MV-4-11 (cell line): ENCODE measurements around the gene GIGYF2.
"Not testable (repeated sequence)": the region's sequence is repeated elsewhere in the genome, so short reads cannot be mapped to it uniquely, and the experiment has no call there.

Experiments
- DNase-seq: peaks from one replicate; lab custom pipeline; 2025; lab: John Stamatoyannopoulos, UW

Gene GIGYF2

GRCh38 chr2:232809349-232810124, 112.4 kb downstream of the GIGYF2 start:
- DNase-seq: no peak

DNA sequence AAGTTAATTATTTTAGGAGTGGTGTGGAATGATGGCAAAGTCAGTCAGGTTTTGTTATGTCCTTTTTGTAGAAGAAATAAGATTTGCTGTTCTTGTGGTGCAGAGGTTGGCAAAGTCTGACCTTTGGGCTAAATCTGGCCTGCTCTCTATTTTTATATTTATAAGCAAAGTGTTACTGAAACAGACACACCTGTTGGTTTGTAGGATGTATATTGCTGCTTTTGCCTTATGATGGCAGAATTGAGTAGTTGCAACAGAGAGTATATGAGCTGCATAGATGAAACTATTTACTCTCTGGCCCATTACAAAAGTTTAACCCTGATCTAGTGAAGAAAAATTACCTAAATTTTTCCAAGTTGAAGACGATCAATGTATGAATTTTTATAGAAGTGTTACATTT, 113.3 kb downstream of the GIGYF2 start:
- no peak for DNase-seq

DNA sequence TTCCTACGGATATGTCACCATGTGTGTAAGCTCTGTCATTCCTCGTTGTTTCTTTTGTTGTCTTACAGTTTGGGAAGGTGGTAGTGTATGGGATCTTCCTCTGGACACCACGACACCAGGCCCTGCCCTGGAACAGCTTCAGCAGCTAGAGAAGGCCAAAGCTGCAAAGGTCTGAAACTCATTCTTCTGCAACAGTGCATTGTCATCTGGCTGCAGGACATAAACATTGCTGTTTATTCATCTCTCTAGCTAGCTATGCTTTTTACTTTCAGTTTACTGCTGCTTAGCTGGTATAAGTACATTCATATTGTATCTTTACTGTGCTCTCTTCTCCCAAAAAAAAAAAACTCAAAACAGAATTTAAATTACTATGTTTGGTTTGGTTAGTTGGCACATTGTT, 118.4 kb downstream of the GIGYF2 start:
- no peak for DNase-seq

DNA sequence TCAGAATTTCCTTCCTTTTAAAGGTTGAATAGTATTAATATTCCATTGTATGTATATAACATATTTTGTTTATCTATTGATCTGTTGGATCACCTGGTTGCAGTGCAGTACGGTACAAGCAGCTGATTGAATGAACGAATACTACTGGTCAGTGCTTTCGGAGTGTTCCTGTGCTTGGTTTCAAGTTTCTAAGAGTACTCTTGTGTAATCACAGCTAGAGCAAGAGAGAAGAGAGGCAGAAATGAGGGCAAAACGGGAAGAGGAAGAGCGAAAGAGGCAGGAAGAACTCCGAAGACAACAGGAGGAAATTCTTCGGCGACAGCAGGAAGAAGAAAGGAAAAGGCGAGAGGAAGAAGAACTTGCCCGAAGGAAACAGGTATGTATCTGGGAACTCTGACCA, 119.5 kb downstream of the GIGYF2 start:
- DNase-seq: peak; percentile 44

- DNase-seq: no peak
Measured at GRCh38 chr2:232817756-232818155, 120.6 kb downstream of the GIGYF2 start.

GRCh38 chr2:232829988-232830387, 132.9 kb downstream of the GIGYF2 start:
- no peak for DNase-seq

DNA sequence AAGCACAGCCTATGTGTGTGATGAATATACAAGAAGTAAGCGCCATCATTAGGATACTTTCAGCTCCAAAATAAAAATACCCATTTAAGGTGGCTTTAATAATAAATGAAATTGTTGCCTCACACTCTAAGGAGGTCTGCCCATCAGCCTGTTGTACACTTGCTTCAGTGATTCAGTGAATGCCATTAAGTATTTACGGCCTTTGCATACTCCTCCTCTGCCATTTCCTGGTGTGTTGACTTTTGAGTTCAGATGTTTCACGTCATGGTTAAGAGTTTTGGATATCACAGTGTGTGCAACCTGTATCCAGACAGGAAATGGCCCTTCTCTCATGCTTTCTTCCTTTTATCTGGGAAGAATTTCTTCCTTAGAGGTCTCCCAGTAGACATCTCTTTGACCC, 134.4 kb downstream of the GIGYF2 start:
- no peak for DNase-seq

DNA sequence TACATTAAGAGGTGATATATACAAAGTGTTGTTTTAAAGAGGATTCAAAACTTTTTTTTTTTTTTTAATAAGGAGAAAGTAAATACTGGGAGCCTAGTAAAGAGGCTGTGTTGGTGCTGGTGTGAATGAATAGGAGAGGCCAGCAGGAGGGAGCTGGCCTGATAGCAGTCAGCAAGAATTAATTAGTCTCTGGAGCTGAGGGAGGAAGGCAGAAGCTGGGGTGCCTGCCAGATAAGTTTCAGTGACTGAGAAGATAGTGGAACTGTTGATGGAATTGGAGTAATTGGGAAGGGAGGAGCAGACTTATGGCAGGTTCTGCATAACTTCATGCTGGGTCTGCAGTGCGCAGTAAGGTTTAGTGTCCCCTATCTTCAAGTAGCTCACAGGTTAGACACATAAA, 136.7 kb downstream of the GIGYF2 start:
- DNase-seq: no peak

DNA sequence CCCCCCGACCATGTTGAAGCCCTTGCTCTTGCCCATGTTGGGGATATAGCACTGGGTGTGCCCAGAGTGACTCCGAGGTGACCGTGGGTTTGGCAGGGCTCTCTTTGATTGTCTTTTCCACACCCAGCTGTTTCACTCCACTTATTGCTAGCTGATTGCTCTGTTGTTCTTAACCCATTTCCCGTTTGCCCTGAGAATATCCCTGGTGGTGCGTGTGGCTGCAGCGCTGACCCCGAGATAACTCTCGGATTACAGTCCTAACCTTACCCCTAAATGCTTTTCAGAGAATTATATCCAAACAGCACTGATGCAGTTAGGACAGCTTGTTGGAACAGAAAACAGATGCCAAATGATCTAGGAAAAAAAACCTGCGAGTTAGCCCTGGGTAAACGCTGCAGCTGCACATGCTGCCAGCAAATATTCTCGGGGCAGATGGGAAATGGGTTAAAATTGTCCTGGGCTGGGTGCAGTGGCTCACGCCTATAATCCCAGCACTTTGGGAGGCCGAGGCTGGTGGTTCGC, 138.6 kb downstream of the GIGYF2 start:
- no peak for DNase-seq

DNA sequence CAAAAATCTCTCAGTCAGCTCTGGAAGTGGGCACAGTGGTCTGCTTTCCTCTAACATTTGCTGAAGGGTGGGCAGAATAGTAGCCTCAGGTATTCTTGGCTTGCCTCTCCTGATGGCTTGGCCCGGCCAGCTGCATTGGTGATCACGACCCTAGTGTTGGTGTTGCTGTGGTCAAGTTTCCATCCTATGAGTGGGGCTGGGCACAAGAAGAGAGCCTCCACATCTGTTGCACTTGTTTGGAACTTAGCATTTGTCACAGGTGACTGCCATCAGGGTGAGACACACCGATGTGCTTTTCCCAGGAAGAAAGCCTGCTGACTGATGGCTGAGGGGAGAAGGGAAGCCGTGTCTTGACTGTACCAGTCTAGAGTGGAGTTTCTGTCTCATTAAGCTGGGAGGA, 139.8 kb downstream of the GIGYF2 start:
- no peak for DNase-seq

GRCh38 chr2:232838406-232838874, 141.3 kb downstream of the GIGYF2 start:
- DNase-seq: peak; percentile 65

DNA sequence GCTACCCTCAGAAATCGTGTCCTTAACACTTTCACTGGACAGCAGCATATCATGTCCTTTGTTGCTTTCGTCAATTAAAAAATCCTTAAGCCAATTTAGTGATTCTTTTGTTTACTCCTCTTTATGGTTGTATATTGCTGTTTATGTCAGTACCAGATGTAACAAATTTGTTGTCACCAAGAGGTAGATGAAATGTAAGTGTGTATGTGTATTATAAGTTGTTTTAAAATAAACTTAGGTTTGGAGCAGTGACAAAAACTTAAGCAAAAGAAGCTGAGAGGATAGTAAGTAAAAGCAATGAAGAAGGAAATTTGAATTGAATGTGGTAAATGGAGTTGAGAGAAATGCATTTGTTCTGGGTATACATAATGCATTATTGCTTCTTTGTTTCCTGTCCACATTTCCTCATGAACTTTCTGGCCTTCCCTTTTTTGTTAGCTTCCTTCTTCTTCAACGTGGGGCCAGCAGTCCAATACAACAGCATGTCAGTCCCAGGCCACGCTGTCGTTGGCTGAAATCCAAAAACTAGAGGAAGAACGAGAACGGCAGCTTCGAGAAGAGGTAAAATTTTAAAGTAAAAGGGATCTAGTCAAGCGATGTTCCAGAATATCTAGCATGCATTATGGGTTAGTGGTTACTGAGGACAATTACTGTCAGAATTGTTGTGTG, 142.4 kb downstream of the GIGYF2 start:
- DNase-seq: peak; percentile 90

- DNase-seq: peak; percentile 11
Measured at GRCh38 chr2:232842689-232843088, 145.6 kb downstream of the GIGYF2 start.

- no peak for DNase-seq
Measured at GRCh38 chr2:232843834-232844233, 146.7 kb downstream of the GIGYF2 start.

- DNase-seq: no peak
Measured at GRCh38 chr2:232846055-232846454, 148.9 kb downstream of the GIGYF2 start.

- no peak for DNase-seq
Measured at GRCh38 chr2:232850039-232850438, 152.9 kb downstream of the GIGYF2 start.

- not testable (repeated sequence) for DNase-seq
Measured at GRCh38 chr2:232852081-232852480, 154.9 kb downstream of the GIGYF2 start.

GRCh38 chr2:232852676-232853075, 155.5 kb downstream of the GIGYF2 start:
- DNase-seq: no peak

- peak; percentile 61 for DNase-seq
Measured at GRCh38 chr2:232854082-232854481, 157.0 kb downstream of the GIGYF2 start.

- DNase-seq: no peak
Measured at GRCh38 chr2:232857158-232857563, 160.0 kb downstream of the GIGYF2 start.

DNA sequence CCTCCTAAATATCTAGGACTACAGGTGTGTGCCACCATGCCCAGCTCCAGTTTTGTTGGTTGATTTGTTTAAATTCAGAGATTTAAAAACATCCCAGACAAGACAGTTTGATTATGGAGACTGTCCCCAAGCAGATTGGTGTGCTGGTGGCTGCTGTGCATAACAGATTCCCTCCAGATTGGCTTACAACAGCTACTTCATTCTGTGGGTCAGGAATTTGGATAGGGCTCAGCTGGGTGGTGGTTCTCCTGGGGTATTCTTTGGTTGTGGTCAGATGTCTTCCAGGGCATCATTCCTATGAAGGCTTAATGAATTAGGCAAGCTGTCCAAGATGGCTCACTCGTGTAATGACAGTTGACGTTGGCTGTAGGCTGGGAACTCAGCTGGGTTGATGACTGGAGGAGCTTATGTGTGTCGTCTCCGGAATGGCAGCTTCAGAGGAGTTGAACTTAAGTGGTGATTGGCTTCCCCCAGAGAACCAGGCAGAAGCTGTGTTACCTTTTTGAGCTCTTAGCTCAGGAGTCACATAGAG, 162.3 kb downstream of the GIGYF2 start:
- no peak for DNase-seq

DNA sequence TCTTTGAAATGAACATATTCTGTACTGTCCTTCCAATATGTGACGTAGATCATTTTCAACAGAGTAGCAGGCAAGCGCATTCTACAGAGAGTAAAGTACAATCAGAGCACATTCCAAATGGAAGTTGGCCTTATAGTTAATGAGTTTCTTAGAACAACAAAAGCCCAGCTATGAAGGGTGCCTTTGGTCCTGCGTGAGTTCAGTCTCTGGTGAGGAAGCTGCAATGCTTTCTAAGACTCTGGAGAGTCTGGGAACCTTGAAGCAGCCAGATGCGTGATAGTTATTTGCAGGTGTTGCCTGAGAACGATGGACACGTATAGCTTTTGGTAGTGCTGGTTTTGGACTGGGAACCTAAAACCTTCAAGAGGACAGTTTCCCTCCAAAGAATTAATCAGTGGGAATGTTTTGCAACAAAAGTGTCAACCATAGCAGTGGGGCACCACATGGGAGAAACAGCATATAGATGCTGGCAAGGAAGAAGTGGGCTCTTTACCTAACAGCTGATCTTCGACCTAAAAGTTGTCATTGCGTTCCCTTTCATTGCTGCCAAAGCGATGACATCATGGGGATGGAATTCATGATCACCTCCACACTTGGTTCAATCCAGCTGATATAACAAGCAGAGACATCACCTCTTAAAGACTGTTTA, 163.6 kb downstream of the GIGYF2 start:
- DNase-seq: no peak
